ENCODE data around the gene TUBB2B. TPM values are rescaled to one million over a fixed set of nuclear protein-coding genes. Genes with fewer than 3 reads are reported as not detected.

TUBB2B gene
- total and polyA plus RNA-seq, 2 donors (not counting 3 experiments of a cell fraction or from before 2014, with no cell fraction given): 5.1 to 8.3 TPM

GRCh38 chr6:3237761-3238662 lies 10.6 kb upstream of the TUBB2B start:
- no peaks in the 10 kb centered on the region for H3K4me1 ChIP-seq (ENCODE audit: control insufficient read depth, extremely low read depth, insufficient read depth, low read length)
- no peaks in the 10 kb centered on the region for H3K79me2 ChIP-seq (ENCODE audit: control insufficient read depth, insufficient read depth, low read length)
- no peaks in the 10 kb centered on the region for H4K20me1 ChIP-seq (replicated peaks; ENCODE audit: control insufficient read depth, extremely low read depth, insufficient read depth, low read length)
- no TSS peak for BruUV-seq (replicated peaks)
- CTCF ChIA-PET: interaction anchor here (1.0 to 1.5 kb wide), 3 partner anchors 13 to 112 kb away, joined by 3 to 12 read pairs (median 3); partner anchors contain the start of gene TUBB2A
- FAIRE-seq: no peak
- no peak overlapping the region for H3K9ac ChIP-seq (replicated peaks; ENCODE audit: extremely low read depth, insufficient read depth, low read length)
- H2AFZ ChIP-seq (ENCODE audit: low read depth, low read length): no peak overlapping the region
- H3K4me3 ChIP-seq (replicated peaks in 1 of 3; ENCODE audit: insufficient read depth in 1 of 3, low read depth in 1 of 3, low read length in 3 of 3): no peak overlapping the region
- no peak overlapping the region for H3K27ac ChIP-seq (ENCODE audit: insufficient read depth, low read depth, low read length)
- H3K9me3 ChIP-seq (replicated peaks; ENCODE audit: control insufficient read depth, insufficient read depth, low read length): no peaks in the 10 kb centered on the region
- H3K27me3 ChIP-seq (ENCODE audit: control insufficient read depth in 2 of 2, insufficient read depth in 2 of 2, low read length in 2 of 2): peaks cover 48 to 51% of the 10 kb centered on the region in 2 experiments
- TF ChIP-seq CTCF (IDR thresholded peaks at IDR 0.05; ENCODE audit: extremely low read depth in 1 of 2, insufficient read depth in 1 of 2, low read depth in 1 of 2, low read length in 2 of 2) (no peak), EZH2 (IDR thresholded peaks at IDR 0.05; ENCODE audit: borderline replicate concordance, low read depth, low read length, severe bottlenecking) (no peak), POLR2AphosphoS5 (IDR thresholded peaks at IDR 0.05; ENCODE audit: insufficient read depth, low read depth, low read length) (no peak), GATA2 (IDR thresholded peaks at IDR 0.05; ENCODE audit: insufficient read depth, insufficient read length, low read depth, low read length) (no peak), MYC (IDR thresholded peaks at IDR 0.05; ENCODE audit: low read depth, low read length) (no peak), POLR2A (IDR thresholded peaks at IDR 0.05; ENCODE audit: low read depth, low read length) (no peak), MAX (IDR thresholded peaks at IDR 0.05; ENCODE audit: insufficient read depth, insufficient read length) (no peak), FOS (IDR thresholded peaks at IDR 0.05; ENCODE audit: borderline replicate concordance, insufficient read depth, low read length) (no peak), JUN (IDR thresholded peaks at IDR 0.05; ENCODE audit: borderline replicate concordance, insufficient read depth, insufficient read length, low read depth) (no peak)
- intact Hi-C loops (cut with micrococcal nuclease) (no loop called here), dilution Hi-C loops (cut with MboI; ENCODE audit: extremely low pct_ligation_motif_present, low sequenced_read_pairs) (no loop called here)
- H3K36me3 ChIP-seq (ENCODE audit: control insufficient read depth in 2 of 2, extremely low read depth in 1 of 2, insufficient read depth in 2 of 2, low read length in 2 of 2): no peaks in the 10 kb centered on the region
- H3K9me1 ChIP-seq (replicated peaks; ENCODE audit: control insufficient read depth, extremely low read depth, insufficient read depth, low read length): no peaks in the 10 kb centered on the region
- no peak for DNase-seq (ENCODE audit: low read depth, low spot score)
- POLR2A ChIA-PET: no interaction called here
- no peak overlapping the region for H3K4me2 ChIP-seq (ENCODE audit: insufficient read depth, low read length)
